Stimulated activated CD8-positive, alpha-beta memory T cell treated with anti-CD3 and anti-CD28 coated beads, Interleukin-4, amount 100 ng/mL, for 24 hours (primary cell): ENCODE data around the gene COL25A1.

Experiments
- DNase-seq: peaks from one replicate; pipeline ENCODE4 v3.0.0-alpha.2; 2020; ENCODE audit warnings: low read depth

The COL25A1 gene

DNA sequence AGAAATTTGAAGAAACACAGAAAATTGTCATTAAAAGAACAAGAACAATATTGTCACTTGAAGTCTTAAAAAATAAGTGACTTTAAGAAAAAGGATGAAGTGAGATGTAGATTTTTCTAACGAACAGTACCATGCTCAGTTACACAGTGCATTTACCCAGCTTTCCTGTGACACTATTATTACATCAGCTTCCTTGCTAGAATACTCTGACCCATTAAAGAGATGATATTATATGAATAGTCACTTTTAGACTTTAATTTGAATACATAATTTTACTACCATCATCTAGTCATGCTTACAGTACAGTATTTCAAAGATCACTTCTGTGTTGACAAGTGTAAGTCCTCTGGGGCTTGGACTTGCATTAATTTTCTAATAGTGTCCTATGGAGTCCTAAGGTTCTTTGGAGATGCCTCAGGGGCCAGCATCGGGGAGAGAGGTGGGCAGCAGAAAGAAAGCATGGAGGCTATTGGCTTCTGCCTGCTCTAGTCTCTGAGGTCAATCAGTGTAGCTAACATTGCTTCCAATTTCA, 10.7 kb downstream of the COL25A1 start:
- no peak for DNase-seq

DNA sequence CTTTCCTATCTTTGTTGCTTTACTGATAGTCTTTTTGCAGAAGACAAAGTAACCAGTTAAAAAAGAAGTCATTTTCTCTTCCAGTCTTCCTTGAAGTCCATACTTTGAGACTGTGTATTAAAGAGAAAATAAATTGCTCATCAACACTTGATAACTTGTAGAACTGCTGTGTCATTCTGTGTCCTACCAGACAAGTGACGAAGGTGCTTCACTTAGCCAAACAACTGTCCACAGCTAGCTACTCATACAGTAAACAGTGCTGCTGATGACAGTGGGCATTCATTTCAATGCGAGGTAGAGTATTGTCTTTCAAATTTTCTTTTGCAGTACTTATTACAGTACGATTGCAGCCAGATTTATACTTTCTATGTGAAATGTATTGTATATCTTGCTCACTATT, 11.5 kb downstream of the COL25A1 start:
- DNase-seq: no peak

DNA sequence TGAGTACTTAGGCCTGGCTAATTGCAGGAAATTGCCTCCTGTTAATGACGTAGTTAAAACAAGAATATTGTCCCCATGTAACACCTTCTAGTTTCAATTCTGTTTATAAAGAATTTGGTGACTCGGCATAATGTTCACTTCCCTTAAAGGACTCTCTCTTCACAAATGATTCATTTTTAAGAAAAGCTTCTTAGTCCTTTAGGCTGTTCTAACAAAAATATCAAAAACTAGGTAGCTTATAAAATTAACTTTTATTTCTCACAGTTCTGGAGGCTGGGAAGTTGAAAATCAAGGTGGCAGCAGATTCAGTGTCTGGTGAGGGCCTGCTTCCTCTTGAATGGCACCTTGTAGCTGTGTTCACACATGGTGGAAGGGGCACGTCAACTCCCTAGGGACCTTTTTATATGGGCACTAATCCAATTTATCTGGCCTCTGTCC, 23.8 kb downstream of the COL25A1 start:
- no peak for DNase-seq

DNA sequence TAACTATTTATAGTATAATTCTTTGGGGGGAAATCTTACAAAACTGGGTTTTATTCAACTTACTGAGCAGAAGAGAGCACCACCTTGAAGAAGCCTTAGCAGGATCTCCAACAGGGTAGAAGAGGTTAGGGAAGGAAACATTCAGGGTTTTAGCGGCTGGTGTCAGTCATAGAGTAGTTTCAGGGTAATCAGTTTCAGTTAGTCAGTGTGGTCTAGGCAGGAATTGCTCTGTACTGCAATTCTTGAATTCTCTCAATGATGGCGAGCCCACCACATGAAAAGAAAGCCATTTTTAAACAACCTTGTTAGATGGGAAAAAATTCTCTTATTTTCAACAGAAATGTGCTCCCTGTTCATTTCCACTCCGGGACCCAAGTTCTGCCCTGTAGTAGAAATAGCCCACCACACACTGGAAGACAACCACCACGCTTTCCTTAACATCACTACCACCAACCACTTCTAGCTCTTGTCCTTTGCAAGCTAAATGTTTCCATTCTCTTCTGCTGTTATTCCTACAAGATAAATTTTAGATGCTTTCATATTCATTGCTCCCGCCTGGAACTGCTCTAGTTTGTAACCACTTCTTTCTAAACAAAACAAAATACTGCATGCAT, 25.9 kb downstream of the COL25A1 start:
- no peak for DNase-seq

DNA sequence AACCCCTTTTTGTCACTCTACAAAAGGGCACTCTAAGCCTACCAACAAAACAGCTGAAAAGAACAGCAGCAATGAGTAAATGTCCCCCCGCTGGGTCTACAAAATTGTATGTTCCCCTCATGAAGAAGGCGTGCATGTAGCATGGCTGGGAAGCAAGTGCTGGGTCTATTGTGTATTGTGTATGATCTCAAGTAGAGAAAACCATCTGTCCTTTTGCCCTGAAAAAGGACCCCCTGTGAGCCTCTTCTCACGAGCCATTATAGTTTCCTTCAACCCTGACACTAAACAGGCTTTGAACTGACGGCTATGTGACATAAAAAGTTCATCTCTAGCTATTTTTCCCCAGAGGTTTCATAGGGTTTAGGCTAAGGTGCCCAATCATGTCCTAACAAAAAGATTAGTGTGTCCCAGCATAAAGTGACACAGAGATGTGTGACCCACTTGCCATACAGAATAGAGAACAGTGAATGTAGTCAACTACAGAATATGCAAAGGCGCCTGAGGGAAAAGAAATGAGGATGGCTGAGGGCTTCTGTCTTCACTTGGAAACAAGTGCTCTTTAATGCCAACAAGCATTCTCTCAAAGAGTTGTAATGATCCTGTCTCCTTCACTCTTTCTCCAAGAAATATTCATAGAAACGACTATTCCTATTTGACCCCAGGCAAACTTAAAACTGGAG, 27.3 kb downstream of the COL25A1 start:
- no peak for DNase-seq

DNA sequence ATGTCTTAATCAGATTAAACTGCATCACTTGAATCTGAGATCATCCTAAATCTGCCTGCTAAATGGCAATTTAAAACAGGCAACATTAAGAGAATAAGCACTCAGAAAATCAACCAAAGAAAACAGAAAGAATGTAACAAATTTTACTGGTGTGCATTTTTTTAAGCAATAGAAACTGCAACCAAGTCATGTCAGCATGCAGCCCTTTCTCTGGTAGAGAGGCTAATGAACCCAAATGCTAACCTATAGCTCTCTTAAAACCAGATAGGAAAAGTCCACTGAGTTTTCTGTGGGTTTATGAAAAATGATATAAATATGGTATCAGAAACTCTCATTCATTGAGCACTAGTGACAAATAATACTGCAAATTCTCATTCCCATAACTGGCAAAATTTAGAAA, 35.6 kb downstream of the COL25A1 start:
- no peak for DNase-seq

DNA sequence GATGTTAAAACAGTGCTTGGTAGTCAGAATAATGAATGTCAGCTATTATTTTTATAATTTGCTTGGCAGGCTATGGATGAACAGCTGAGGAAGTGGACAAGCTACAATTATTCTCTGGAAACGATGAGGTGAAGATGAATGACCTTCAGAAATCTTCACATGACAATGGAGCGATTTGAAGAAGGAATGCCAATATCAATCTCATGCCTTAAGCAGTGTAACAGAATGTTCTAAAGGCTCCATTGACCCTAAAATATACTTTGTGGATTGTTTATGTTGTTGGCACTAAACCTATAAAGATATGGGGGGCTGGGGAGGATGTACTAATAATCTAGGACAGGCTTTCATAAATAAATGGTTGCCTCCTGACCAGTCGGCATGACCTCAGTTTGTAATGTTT, 36.2 kb downstream of the COL25A1 start:
- DNase-seq: no peak

DNA sequence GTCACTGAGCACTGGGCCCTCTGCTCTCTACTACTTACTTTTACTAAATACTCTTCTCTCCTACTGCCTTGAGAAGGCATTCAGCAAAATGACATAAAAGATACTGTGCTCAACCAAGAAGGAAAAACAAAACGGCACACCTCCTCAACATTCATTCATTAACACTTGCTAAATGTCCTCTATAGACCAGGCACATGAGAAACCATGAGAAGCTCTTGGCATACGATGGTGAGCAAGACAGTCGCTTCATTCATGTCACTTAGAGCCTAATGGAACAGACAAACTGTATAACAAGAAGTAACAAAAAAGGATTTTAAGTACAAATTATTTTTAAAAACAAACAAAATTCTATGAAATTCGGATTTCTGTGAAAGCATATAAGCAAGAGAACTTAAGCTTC, 38.7 kb downstream of the COL25A1 start:
- DNase-seq: no peak

DNA sequence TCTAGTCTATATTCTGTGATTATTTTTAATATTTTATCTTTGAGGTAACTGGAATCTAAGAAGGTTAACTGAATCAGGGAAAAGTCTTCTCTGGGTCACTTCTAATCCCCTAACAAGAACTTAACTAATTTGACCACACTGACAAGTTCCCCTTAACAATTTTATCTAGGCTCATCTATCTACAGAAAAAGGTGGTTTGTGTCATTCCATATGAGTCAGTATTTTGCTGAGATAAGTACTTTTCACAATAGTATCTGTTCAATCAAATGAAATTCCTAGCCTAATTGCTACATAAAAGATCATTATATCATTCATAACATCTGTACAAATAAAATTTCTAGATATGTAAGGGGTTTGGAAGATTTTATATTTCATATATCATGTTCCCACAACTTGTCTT, 45.6 kb downstream of the COL25A1 start:
- no peak for DNase-seq

DNA sequence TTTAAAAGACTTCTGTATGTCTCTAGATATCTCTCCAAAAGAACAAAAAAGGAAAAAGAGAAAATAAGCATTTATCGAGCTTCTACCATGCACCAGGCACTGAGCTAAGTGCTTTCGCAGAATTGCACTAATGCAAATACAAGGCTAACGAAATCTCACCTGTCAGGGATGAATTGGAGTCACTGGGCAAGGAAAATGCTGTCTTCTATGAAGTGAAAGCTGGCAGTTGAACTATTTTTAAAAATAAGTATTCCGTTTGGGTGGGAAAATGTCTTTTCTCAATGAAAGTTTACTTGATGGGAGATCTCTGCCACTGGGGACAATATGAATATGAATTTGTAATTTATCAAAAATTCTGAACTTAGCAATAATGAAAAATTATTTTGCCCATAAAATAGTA, 47.6 kb downstream of the COL25A1 start:
- DNase-seq: no peak

DNA sequence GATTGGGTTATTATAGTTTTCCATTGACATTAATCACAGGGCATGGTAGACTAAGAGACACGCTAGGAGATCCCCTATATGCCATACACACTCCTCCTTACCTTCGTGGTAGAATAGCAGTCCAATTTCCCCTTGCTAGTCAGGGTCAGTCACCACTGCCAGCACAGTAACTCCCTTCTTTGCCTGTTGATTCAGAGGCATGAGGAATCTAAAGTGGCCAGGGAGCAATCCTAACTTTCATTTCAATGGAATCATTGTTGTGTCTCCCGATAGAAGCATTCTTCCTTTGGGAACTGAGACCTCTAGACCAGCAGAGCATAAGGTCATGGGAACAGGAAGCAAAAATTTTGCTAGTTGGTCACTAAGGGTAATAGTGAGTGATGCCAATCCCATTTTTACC, 51.1 kb downstream of the COL25A1 start:
- no peak for DNase-seq

DNA sequence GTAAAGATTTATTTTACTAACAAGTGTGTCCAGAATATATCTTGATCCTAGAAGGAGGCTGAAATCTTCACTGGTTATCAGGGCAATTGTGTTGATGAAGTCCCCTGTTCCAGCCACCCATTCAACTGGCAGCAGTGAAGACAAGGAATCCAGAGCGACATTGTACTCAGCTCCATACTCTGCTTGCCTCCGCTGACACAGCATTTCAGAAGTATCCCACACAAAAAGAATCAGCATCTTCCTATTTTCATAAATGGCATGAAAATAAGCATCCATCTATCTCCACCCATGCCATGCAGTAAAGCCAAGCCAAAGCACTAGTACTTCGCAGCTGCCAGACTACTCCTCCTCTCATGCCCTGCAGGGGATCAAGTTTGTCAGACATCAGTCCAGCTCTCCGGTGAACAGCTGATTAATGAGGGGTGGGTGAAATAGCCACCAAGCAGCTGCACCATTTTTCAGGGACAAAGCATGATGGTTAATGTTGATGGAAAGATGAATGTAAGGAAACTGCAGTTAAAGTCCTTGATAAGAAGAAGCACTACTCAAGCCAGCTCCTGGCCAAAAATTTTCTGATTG, 54.0 kb downstream of the COL25A1 start:
- no peak for DNase-seq

DNA sequence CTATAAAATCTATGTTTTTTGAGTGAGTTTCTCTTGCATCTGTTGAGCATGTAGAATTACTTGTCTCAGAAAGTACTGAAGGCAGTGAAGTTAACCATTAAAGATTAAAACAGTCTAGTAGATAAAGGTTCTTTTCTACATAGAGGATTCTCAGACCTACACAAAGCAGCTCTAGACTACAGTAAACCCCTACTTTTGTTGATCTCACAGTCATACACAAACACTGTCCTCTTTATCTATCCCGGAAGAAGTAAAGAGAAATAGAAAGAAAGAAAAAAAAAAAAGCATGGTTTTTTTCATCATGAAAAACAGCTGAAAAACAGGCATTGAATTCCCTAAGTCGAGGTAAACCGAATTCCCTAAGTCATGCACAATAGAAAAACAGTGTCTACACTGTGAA, 58.6 kb downstream of the COL25A1 start:
- DNase-seq: no peak

DNA sequence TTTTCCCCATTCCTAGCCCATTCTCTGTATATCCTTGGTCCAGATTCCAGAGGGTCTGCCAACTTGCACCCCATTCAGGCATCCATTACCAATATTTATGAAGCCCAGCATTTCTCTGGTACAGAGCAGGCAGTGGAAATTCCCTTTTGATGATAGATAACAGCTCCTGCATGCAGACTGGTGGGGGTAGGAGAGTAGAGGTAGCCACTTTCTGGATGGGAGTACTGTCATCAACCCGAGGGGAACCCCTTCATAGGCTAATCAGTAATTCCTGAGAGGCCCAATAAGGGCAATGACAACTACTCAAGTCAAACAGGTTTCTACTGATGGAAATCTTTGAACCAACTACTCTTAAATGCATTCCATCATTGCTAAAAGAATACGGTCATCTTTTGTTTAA, 63.7 kb downstream of the COL25A1 start:
- no peak for DNase-seq

DNA sequence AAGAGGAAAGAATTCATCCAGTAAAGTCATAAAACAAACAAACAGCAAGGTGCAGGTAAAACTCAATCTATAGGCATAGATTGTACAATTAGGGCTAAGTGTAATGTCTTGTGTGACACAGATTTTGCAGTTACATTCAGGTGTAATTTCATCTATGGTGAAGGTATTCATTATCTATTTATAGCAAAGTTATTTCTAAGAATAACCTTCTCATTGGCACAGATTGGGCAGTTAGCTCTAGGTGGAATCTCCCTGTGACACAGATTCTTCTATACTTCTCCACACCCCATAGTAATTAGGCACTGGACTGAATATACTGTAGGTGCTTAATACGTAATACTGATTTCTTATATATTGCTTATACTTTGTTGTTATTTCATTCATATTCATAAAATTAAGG, 66.8 kb downstream of the COL25A1 start:
- no peak for DNase-seq

DNA sequence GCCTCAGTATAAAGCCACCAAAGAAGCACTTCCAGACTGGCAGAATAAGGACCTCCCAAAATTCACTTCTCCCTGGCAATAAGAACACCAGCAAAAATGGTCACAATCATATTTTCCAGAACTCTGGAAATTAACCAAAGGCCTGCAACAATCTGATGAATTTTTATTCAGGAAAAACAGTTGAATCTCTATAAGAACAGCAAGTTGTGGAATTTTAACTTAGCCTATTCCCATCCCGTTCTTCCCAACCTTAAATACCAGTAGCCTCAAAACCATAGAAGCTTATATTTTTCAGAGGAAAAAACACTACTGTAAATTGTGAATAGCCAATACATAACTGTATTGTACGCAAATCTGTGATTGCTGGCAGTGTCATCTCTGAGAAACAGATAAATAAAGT, 67.9 kb downstream of the COL25A1 start:
- DNase-seq: no peak

DNA sequence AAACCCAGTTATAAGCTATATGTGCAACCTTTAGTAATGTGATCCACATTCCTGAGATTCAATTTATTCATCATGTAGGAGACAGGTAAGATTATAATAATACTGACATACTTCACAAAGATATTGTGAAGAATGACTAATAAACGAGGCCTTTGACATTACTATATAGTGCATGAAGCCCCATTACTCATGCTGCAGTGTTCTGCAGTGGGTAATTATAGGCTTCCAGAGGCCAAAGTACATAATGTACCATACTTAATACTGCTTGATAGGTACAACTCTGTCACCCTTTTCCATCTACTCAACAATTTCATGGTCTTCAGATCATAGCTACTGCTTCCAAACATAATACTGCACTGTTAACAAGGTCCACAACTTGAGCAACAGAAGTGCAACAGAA, 68.9 kb downstream of the COL25A1 start:
- no peak for DNase-seq

DNA sequence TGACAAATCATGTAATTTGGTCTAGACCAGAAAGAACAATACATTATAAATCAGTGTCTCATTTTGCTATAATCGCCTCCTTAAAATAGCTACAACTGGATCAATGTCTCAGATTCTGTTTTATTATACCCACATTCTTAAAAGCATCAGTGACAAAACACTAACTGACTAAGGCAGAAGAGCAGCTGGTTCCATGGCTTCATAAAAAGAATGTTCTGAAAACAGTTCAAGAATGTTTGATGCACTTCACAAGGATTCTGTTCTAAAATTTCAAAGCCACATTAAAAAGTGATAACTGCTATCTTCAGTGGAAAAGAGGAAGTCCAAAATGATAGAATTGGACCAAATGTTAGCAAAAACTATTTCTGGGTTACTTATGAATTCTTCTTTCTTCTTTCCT, 69.8 kb downstream of the COL25A1 start:
- no peak for DNase-seq

DNA sequence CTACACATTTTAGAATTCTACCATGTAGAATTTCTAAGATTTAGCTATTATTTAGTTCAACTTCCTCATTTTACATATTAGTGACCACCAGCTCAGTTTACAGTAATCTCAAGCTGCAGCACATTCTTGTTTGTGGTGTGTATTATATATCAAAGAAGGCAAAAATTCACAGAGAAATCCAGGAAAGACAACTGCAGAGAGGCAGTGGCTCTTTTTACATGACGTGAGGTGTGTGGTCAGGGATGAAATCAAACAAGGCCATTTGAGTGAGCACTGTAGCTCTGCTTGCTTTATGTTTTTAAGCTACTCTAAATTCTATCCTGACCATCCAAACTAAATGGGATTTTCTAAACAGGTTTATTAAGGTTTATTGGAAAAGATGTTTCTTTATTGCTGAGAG, 71.1 kb downstream of the COL25A1 start:
- DNase-seq: no peak

DNA sequence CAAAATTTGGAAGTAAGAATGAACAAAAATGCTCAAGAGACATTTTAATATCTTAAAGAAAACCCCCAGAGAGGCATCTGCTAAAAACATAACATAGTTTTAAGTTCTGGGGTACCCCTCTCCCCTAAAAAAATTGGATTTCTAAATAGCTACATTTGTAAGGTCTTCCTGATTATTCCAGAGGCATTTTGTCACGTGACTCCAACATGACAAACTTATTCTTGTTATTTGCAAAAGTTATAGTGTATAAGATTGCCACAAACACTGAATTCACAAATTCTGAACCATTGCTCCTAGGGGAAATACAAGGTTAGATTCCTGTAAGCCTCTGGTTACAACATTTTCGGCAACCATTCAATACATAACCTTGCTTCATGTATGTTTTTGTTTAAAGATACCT, 73.4 kb downstream of the COL25A1 start:
- DNase-seq: no peak

DNA sequence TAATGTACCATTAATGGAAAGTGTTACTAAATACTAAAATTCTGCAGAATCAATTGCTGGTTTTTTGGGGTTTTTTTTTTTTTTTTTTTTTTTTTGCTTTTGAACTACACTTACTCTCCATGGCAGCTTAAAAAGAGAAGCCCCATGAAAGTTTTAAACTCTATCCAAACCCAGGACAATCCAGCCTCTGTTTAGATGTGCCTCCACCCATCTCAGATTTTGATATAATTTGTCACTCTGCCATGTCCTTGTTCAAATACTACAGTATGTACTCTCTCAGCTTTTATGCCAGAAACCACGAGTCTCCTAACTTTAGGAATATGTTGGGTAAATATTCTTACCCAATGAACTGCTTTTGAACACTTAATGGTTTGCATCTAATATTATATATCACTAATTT, 84.2 kb downstream of the COL25A1 start:
- no peak for DNase-seq

DNA sequence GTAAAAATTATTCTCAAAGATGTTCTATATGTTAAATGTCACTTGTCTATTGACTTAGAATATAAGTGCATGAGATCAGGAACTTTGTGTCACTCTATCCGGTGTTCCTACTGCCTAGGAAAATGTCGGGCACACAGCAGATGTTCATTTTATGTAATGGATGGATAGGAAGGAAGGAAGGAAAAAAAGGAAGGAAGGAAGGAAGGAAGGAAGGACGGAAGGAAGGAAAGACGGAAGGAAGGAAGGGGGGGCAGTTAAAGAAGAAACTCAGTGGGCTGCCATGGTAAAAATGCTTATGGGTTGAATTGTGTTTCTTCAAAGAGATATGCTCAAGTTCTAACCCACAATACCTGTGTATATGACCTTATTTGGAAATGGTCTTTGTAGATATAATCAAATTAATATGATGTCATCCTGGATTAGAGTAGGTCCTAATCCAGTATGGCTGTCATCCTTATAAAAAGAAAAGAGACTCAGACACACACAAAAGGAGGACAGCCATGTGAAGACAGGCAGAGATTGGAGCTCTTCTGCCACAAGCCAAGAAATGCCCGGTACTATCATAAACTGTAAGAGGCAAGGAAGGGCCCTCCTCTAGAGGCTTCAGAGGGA, 86.3 kb downstream of the COL25A1 start:
- no peak for DNase-seq

DNA sequence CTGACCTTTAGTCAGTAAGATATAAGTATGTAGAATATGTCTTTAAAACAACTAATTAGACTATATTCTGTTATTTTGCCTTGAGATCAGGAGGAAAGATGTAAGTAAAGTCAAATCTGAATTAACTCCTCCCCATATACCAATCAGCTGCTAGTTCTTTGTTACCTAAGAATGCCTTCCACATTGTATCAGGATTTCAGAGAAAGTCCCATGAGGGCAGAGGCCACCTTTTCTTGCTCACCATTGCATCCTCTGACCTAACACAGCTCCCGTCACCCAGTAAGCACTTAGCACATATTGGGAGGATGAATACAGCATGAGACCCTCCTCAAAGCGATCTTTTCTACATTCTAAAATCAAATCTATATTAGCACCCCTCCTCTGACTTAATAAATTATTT, 87.0 kb downstream of the COL25A1 start:
- DNase-seq: no peak
